ENCODE data around the gene ANKS3. TPM values are rescaled to one million over a fixed set of nuclear protein-coding genes. Genes with fewer than 3 reads are reported as not detected.

Gene ANKS3, protein sequence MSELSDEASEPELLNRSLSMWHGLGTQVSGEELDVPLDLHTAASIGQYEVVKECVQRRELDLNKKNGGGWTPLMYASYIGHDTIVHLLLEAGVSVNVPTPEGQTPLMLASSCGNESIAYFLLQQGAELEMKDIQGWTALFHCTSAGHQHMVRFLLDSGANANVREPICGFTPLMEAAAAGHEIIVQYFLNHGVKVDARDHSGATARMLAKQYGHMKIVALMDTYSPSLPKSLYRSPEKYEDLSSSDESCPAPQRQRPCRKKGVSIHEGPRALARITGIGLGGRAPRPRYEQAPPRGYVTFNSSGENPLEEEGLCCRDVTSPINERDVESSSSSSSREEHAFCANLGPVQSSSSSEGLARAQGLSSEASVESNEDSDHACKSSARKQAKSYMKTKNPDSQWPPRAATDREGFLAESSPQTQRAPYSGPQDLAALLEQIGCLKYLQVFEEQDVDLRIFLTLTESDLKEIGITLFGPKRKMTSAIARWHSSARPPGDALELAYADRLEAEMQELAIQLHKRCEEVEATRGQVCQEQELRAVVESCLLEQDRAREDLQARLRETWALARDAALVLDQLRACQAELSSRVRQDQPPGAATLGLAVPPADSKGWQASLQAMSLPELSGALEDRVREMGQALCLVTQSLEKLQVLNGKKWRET
- total RNA-seq, result 9.9 TPM
- long read RNA-seq, partial matches to known transcripts, result 0 of 18 reads
- long read RNA-seq, other reads (novel, unspliced or antisense), result 17 of 18 reads

DNA sequence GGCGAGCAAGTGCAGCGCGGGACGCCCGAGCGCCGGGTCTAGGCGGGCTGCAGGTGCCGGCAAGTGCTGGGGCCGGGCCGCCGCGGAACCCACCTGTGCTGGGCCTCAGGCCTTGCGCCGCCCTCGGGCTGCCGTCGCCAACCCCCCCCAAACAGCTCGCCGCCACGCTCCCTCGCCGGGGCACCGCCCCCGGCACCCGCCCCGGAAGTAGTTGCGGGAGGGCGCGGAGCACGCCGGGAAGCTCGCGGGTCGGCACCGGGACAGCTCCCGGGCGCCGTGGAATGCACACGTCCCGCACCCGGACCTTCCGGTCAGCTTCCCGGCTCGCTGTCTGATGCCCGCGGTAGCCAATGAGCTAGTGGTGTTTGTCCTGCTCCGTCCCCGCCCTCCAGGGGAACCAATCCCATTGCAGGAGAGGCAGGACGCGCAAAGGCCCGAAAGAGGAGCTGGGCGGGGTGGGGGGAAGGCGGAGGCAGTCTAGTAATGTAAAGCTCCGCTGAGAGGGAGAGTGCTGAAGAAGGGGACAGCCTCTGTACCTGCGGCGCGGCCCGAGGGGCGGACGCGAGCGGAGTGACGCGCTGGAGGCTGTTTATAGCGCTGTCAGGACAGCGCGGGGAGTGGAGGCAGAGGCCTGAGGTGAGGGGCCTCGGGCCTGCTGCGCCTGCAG lies at the start of gene ANKS3, which contains the start of gene DNAAF8:
ANKS3 (minus strand) TSS at position 209 of the 667 bp plus-strand sequence. CDS start 4,122 bp downstream, outside the sequence.
DNAAF8 (plus strand) TSS at position 475 of the 667 bp plus-strand sequence. CDS start 1,978 bp downstream, outside the sequence.
- intact Hi-C loops (cut with DNase I), result loop anchor here (2.0 to 10.0 kb wide), 4 partner anchors 35 to 221 kb away; partner anchors contain the start of genes GLYR1, ROGDI, SEC14L5 and UBN1
- DNase-seq (ENCODE audit: low spot score), result peak; percentile 97

DNA sequence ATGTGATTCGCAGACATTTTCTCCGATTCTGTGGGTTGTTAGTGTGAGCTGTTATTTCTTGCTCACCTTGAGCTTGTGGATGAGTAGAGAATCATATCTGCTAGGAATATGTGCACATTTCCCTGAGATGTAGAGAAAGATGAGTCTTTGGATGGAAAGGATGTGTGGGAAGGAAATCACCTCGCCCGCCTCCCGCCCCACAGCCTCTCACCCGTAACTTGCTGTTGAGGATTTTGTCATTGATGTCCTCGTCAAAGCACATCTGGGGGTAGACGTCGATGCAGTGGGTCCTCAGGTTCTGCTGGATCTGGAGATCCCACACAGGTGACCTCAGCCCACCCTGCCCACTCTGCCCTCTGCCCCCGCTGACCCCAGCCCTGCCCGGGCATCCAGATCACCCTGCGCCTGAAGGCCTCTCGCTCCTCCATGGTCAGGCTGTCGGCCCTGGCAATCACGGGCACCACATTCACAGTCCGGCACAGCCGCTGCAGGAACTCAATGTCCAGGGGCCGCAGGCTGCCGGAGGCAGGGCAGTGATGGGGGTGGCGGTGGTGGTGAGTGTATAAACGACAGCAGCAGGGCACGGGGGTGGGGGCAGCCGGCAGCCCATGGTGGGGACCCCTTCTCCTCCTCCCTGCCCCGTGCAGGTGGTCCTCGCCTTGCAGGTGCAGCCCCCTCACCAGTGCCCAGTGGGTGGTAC lies 49.3 kb upstream of the ANKS3 start:
- intact Hi-C loops (cut with DNase I), result no loop called here
- DNase-seq (ENCODE audit: low spot score), result no peak

DNA sequence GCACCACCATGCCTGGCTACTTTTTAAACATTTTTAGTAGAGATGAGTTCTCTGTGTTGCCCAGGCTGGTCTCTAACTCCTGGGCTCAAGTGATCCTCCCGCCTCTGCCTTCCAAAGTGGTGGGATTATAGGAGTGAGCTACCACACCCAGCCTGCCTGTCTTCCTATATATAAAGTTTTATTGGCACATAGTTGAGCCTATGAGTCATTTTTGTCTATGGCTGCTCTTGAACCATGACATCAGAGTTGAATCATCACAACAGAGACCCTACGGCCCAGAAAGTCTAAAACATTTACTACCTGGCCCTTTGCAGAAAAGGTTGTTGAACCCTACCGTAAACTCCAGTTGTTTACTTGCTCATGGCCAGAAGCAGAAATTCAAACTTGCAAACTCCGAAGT lies 46.2 kb upstream of the ANKS3 start:
- intact Hi-C loops (cut with DNase I), result no loop called here
- DNase-seq (ENCODE audit: low spot score), result no peak

DNA sequence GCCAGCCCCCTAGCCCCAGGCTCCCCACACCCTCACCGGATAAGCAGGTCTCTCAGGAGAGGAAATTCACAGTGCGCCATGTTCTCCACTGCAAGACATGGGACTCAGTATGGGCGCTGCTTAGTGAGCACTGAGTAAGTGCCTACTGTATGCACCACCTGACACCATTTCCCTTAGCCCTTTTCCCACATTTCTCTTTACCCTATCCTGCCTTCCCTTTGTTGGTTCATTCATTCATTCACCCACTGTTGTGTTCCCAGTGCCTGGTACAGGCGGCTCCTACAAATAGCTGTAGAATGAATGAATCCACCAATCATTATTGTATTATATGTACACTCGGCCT lies 44.0 kb upstream of the ANKS3 start:
- intact Hi-C loops (cut with DNase I), result no loop called here
- DNase-seq (ENCODE audit: low spot score), result no peak

DNA sequence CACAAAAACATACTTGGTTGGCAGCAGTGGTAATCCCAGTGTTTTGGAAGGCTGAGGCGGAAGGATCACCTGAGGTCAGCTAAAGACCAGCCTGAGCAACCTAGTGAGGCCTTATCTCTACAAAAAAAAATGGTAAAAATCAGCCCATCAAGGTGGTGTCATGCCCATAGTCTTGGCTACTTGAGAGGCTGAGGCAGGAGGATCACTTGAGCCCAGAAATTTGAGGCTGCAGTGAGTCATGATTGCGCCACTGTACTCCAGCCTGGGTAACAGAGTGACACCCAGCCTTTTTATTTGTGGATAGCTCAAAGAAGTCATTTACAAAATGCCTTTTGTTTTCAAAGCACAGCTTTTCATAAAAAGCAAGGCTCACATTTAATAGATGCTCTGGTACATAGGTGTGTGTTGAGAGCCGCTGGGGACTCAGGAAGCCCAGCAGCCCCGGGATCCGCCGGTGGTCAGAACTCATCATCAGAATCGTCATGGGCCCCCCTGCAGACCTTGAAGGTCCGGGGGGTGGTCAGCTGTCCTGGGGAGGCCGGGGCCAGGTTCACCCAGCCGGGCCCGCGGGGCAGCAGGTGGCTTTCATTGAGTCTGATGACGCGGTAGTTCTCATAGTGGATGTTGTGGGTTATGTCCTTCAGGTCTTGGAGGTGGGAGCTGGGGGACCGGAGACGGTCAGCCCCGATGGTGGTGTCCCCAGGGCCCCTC lies 43.4 kb upstream of the ANKS3 start:
- no peak for DNase-seq (ENCODE audit: low spot score)
- intact Hi-C loops (cut with DNase I), result no loop called here

DNA sequence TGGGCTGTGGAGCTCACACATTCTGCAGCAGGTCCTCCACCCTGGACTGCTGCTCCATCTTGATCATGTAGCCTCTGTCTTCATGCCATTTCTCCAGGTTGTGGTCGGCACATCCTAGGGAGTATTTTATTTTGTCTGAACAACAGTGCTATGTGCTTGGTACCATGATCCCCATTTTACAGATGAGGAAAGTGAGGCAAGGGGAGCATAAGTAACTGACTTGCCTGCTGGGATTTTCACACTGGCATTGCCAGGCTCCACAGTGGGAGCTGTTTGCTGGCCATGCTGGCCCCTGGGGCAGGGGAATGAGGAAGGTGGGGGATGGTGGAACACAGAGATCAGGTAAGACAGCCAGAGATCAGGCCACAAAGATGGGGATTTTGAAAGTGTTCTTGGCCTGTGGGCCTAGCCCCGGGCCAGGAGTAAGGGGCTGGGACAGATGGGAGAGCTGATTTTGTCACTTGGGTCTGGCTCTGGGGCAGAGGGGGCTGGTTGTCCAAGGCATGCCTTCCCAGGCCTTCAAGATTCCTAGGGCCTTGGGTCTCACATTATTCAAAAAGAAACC lies 42.2 kb upstream of the ANKS3 start:
- intact Hi-C loops (cut with DNase I), result no loop called here

DNA sequence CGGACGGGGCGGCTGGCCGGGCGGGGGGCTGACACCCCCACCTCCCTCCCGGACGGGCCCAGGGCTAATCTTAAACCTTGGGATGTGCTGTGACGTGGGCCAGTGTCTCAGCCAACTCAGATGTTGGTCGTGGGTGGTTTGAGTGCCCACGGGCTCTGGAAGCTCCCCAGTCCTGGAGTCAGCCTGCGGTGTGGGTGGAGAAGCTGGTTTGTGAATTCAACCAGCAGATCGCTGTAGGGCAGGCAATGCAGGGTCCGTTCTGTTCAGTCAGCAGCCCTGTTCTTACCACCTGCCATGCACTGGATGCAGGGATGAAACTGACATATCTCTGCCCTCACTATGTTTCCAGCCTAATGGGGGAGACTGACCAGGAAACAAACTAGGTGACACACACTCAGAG lies 40.9 kb upstream of the ANKS3 start:
- intact Hi-C loops (cut with DNase I), result no loop called here
- DNase-seq (ENCODE audit: low spot score), result no peak

More for the DNA sequence above, 42.2 kb upstream of the ANKS3 start:
- no peak for DNase-seq (ENCODE audit: low spot score)

DNA sequence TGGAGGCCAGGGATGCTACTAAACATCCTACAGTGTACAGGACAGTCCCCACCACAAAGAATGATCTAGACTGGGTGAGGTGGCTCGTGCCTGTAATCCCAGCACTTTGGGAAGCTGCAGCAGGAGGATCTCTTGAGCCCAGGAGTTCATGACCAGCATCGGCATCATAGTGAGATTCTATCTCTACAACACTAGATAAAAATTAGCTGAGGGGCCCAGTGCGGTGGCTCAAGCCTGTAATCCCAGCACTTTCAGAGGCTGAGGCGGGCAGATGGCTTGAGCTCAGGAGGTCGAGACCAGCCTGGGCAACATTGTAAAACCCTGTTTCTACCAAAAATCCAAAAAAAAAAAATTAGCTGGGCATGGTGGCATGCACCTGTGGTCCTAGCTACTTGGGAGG lies 38.3 kb upstream of the ANKS3 start:
- intact Hi-C loops (cut with DNase I), result no loop called here
- DNase-seq (ENCODE audit: low spot score), result no peak

DNA sequence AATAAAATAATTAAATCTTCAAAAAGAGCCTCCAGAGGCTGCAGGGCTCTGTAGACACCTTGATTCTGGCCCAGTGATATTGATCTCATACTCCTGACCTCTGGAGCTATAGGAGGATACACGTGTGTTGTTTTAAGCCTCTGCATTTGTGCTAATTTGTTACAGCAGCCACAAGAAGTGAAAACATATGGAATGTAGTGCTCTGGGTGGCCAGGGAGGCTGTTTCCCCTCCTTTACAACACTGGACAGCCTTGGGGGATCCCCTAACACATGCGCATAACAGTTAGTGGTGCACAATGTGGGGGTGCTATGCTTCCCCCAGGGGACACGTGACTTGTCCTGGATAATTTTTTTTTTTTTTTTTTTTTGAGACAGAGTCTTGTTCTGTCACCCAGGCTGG lies 37.6 kb upstream of the ANKS3 start:
- intact Hi-C loops (cut with DNase I), result no loop called here
- no peak for DNase-seq (ENCODE audit: low spot score)

DNA sequence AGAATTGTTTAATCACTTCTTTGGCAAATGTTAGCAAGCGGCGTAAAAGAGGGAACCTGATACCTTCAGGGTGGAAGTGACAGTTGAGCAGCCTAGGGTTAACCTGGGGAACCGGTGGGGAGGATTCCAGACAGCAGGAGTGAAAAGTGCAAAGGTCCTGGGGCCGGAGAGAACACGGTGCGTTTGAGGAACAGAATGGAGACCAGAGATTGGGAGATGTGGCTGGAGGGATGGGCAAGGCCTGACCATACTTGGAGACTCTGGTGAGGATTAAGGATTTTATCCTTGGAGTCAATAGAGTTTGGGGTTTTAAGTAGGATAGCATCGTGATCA lies 35.2 kb upstream of the ANKS3 start:
- intact Hi-C loops (cut with DNase I), result loop anchor here (2.0 to 10.0 kb wide), 3 partner anchors 34 to 186 kb away; partner anchors contain the start of genes ANKS3, DNAAF8, GLYR1 and SEC14L5
- DNase-seq (ENCODE audit: low spot score), result no peak

DNA sequence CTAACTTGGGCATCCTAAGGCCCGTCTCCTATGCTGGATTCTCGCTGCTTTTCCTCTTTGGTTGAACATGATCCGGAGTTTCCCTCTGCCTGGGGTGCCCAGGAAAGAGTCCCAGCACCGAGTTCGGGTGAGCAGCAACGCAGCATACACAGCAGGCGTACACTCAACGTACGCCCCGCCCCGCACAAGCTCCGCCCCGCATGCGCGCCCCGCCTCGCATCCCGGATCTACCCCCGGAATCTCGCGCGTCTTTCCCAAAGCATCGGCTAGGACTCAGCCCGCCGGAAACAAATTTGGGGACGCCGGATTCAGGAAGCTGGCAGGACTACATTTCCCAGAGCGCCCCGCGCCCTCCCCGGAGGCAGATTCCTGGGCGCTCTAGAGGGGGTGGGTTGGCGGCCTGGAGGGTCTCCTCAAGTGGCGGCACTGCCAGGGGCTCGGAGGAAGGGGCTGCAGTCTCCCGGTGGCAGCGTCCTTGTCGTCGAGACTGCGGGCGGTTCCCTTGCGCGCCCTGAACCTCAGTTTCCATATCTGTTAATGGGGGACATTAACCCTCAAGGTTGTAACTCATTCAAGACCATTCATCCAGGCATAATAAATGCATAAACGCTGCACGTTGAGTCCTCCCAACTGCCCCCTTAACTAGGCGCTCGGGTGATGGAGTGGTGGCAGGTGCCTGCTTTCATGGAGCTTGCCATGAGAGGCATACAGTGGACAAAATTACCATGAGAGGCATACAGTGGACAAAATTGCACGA lies 34.7 kb upstream of the ANKS3 start:
- intact Hi-C loops (cut with DNase I), result loop anchor here (2.0 to 10.0 kb wide), 3 partner anchors 34 to 186 kb away; partner anchors contain the start of genes ANKS3, DNAAF8, GLYR1 and SEC14L5
- peak; percentile 96 for DNase-seq (ENCODE audit: low spot score)

DNA sequence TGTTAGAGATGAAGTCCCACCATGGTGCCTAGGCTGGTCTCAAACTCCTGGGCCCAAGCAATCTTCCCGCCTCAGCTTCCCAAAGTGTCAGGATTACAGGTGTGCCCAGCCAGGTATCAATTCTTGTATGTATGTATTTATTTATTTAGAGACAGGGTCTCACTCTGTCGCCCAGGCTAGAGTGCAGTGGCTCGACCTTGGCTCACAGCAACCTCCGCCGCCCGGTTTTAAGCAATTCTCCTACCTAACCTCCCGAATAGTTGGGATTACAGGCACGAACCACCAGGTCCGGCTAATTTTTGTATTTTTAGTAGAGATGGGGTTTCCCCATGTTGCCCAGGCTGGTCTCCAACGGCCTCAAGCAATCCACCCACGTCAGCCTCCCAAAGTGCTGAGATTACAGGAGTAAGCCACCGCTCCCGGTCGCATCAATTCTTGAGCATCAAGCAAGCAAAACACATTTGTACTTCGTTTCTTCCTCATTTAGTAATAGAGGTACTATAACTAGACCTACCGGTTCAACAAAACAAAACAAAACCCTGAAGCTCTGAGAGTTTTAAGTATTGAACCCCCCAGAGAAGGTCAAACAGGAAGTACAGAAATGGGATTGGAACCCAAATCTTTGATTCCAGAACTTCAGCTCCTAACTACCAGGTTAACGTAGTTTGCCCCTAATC lies 33.9 kb upstream of the ANKS3 start:
- intact Hi-C loops (cut with DNase I), result loop anchor here (1.0 to 10.0 kb wide), 4 partner anchors 33 to 187 kb away; partner anchors contain the start of genes ANKS3, DNAAF8, GLYR1 and ROGDI
- no peak for DNase-seq (ENCODE audit: low spot score)

DNA sequence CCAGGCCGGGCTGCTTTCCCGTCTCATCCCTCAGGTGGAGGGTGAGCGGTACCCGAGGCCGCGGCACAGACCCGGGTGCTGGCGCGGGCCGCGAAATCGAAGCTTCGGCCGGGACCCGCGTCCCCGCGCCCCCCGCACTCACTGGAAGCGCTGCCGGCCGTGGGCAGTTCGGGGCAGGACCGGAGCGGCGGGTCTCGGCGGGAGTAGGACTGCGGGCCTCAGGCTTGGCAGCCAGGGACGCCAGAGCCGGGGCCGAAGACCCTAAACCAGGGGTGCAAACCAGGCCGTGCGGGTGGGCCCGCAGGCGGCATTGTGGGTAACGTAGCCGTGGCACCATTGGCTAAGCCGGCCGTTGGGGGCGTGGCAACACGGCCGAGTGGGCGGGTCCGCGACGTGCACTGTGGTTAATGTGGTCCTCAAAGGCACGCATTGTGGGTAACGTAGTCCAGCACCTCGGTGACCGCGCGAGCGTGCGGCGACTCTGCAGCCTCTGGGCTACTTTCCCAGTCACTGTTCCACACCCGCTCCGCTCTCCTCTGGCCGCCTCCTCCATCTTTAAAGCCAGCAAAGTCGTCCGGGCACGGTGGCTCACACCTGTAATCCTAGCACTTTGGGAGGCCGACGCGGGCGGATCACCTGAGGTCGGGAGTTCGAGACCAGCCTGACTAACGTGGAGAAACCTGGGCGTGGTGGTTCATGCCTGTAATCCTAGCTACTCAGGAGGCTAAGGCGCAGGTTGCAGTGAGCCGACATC lies 33.0 kb upstream of the ANKS3 start, which contains the start of gene ZNF500:
ZNF500 (minus strand) TSS at position 288 of the 754 bp plus-strand sequence. CDS start 1,184 bp downstream, outside the sequence.
- intact Hi-C loops (cut with DNase I), result loop anchor here (1.0 to 10.0 kb wide), 2 partner anchors 35 to 188 kb away; partner anchors contain the start of genes ROGDI and SEC14L5

DNA sequence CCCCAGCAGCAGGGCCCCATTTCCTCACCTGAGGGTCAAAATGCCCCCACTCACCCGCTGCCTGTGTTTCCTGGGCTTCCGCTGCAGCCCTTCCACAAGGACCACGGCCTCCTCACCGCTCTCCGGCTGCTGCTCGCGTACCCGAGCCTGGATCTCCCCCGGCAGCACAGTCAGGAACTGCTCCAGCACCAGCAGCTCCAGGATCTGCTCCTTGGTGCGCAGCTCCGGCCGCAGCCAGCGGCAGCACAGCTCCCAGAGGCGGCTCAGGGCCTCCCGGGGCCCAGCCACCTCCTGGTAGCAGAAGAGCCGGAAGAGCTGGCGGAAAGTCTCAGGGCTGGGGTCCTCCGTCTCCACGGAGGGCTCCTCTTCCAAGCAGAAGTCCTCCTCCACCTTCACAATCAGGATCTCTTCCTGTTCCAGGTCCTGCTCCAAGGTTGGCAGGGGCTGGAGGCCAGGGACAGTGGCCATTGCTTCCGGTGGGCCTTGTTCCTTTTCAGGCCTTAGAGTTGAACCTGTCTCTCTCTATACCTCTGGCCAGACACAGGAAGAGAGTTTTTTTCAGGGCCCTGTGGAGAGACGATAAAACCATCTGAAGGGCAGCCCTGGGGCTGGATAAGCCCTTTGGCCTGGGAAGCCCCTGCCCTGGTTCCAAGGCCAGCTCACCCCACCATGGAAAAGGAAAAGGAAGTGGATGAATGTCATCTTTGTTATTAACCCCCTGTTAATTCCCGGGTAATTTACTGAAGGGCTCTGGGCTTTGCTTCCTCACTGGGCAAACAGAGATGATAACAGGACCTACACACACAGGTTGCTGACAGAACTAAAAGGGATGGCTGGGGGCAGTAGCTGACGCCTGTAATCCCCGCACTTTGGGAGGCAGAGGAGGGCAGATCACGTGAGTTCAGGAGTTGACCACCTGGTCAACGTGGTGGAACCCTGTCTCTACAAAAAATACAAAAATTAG lies 31.7 kb upstream of the ANKS3 start:
- no peak for DNase-seq (ENCODE audit: low spot score)
- intact Hi-C loops (cut with DNase I), result loop anchor here (10.0 kb wide), 1 partner anchor 189 kb away; the partner anchor contains the start of gene SEC14L5

More for the DNA sequence above, 33.0 kb upstream of the ANKS3 start, which contains the start of gene ZNF500:
- peak; percentile 99 for DNase-seq (ENCODE audit: low spot score)

DNA sequence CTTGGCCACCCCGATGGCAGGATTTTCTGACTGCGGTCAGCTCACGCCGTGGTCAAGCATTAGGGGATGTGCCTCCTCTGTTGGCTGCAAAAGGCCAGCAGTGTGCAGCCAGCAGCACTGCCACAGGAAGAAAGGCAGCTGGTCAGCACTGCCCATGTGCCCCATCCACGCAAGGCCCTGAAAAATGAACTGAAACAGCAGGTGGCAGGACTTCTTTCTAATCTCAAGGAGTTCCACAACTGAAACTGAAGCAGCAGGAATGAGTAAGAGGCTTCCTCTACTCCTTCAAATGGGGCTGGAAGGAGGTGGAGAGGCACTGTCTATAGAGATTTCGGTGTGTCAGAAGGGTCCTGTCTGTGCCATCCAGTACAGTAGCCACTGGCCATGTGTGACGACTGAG lies 29.7 kb upstream of the ANKS3 start:
- no peak for DNase-seq (ENCODE audit: low spot score)
- intact Hi-C loops (cut with DNase I), result loop anchor here (10.0 kb wide), 1 partner anchor 191 kb away; the partner anchor contains the start of gene SEC14L5

Data from cardiac septum (tissue), 1 donor.